ENCODE data around the gene CUL9. TPM values are rescaled to one million over a fixed set of nuclear protein-coding genes. Genes with fewer than 3 reads are reported as not detected.

CUL9 gene
- total RNA-seq, 4 donors from 2014 or later, result 55.5 to 114 (median 85.5) TPM

DNA sequence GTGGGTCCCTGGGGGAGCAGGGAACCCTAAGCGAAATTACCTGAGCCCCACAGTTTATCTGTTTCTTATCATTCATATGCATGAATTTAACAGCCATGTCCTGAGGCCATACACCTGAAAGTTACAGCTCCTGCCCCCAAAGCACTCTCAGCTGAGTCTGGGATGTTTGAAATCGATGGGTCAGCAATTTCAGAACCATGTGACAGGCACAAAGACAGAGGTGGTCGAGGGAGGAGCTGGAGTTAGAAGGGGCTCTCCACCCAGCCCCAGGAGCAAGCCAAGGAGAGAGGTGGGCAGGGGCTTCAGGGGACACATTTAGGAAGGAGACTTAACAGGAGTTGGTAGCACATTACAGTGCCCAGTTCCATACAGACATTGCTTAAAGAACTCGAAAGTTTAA is 76.2 kb downstream of the CUL9 start:
- no peaks in the 10 kb centered on the region for H3K36me3 ChIP-seq
- no peaks in the 10 kb centered on the region for H3K27me3 ChIP-seq
- no peaks in the 10 kb centered on the region for H3K9me3 ChIP-seq
- no peak overlapping the region for H3K27ac ChIP-seq
- H3K4me3 ChIP-seq, result no peak overlapping the region
- DNase-seq, result no peak
- TF ChIP-seq, protein P1, sequence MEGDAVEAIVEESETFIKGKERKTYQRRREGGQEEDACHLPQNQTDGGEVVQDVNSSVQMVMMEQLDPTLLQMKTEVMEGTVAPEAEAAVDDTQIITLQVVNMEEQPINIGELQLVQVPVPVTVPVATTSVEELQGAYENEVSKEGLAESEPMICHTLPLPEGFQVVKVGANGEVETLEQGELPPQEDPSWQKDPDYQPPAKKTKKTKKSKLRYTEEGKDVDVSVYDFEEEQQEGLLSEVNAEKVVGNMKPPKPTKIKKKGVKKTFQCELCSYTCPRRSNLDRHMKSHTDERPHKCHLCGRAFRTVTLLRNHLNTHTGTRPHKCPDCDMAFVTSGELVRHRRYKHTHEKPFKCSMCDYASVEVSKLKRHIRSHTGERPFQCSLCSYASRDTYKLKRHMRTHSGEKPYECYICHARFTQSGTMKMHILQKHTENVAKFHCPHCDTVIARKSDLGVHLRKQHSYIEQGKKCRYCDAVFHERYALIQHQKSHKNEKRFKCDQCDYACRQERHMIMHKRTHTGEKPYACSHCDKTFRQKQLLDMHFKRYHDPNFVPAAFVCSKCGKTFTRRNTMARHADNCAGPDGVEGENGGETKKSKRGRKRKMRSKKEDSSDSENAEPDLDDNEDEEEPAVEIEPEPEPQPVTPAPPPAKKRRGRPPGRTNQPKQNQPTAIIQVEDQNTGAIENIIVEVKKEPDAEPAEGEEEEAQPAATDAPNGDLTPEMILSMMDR (IDR thresholded peaks at IDR 0.05), result no peak
- no peak for TF ChIP-seq POLR2A (IDR thresholded peaks at IDR 0.05)
- H3K4me1 ChIP-seq, result no peaks in the 10 kb centered on the region

DNA sequence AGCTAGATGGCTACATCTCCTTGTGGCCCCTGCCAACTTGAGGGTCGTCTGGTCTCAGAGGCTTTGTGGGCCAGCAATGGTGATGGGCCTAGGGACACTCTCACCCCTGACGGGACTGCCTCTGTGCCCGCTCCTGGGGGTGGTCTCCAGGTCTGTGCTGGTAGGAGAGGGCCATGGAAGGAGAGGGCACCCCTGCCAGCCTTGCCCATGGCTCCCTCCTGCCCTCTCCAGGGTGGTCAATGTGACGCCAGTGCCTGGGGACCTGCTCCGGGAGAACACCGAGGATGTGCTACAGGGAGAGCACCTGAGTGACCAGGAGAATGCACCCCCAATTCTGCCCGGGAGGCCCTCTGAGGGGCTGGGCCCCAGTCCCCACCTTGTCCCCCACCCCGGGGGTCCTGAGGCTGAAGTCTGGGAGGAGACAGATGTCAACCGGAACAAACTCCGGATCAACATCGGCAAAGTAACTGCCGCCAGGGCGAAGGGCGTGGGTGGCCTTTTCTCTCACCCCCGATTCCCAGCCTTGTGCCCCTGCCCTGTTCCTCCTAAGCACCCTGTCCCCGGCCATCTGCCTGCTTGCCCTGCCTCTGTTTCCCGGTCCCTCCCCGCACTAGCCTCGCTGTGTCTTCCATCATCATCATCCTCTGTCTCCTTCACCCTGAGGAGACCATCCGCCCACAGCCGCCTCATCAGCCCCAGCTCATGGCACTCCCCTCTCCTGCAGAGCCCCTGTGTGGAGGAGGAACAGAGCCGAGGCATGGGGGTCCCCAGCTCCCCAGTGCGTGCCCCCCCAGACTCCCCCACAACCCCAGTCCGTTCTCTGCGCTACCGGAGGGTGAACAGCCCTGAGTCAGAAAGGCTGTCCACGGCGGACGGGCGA is 77.1 kb downstream of the CUL9 start:
- H3K36me3 ChIP-seq, result no peaks in the 10 kb centered on the region
- H3K4me3 ChIP-seq, result no peak overlapping the region
- TF ChIP-seq, protein P1 (IDR thresholded peaks at IDR 0.05), result no peak
- TF ChIP-seq POLR2A (IDR thresholded peaks at IDR 0.05), result no peak
- no peak overlapping the region for H3K27ac ChIP-seq
- H3K9me3 ChIP-seq, result no peaks in the 10 kb centered on the region
- no peaks in the 10 kb centered on the region for H3K27me3 ChIP-seq
- H3K4me1 ChIP-seq, result no peaks in the 10 kb centered on the region
- no peak for DNase-seq

DNA sequence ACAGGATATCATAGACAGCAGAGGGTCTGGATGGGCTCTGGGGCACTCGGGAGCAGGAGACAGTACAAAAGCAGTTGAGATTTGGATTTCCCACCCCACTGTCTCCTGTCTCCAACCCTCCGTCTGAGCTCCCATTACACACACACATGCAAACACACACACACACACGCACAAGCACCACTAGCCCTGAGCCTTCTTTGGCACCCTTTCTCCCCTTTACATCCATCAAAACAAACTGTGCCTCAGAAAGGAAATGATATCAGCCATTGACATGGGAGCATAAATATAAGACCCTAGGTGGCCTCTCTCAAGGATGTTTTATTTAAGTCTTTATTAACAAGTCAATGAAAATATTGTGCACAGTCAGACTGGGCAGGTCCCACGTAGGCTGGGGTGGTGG is 78.8 kb downstream of the CUL9 start:
- Histone ChIP-seq H3K27me3 (no peaks in the 10 kb centered on the region), H3K4me3 (no peak overlapping the region), H3K36me3 (no peaks in the 10 kb centered on the region), H3K27ac (no peak overlapping the region), H3K4me1 (peaks cover 0 to 3% (median 0%) of the 10 kb centered on the region in 4 donors), H3K9me3 (no peaks in the 10 kb centered on the region)
- no peak for TF ChIP-seq POLR2A (IDR thresholded peaks at IDR 0.05)
- TF ChIP-seq, protein P1 (IDR thresholded peaks at IDR 0.05), result no peak
- DNase-seq, result peak in 1 of 3 donors; percentile 4

DNA sequence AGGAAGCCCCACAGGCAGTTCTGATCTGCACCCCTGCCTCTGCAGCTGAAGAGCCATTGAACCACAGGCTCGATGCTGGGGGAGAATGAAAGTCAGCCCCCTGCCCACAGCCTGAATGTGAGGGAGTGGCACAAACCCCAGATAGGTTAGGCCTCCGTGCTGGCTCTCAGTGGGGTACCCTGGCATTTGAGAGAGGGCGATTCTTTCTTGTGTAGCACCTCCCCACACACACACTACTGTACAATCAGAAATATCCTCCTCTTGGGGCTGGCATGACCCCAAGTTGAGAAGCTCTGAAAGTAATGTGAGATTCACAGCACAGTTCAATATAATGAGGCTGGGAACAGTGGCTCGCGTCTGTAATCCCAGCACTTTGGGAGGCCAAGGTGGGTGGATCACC is 79.2 kb downstream of the CUL9 start:
- H3K9me3 ChIP-seq, result no peaks in the 10 kb centered on the region
- peaks cover 0 to 5% (median 0%) of the 10 kb centered on the region in 4 donors for H3K4me1 ChIP-seq
- TF ChIP-seq POLR2A (IDR thresholded peaks at IDR 0.05), result no peak
- H3K27me3 ChIP-seq, result no peaks in the 10 kb centered on the region
- H3K36me3 ChIP-seq, result no peaks in the 10 kb centered on the region
- DNase-seq, result no peak
- H3K27ac ChIP-seq, result no peak overlapping the region
- no peak overlapping the region for H3K4me3 ChIP-seq

DNA sequence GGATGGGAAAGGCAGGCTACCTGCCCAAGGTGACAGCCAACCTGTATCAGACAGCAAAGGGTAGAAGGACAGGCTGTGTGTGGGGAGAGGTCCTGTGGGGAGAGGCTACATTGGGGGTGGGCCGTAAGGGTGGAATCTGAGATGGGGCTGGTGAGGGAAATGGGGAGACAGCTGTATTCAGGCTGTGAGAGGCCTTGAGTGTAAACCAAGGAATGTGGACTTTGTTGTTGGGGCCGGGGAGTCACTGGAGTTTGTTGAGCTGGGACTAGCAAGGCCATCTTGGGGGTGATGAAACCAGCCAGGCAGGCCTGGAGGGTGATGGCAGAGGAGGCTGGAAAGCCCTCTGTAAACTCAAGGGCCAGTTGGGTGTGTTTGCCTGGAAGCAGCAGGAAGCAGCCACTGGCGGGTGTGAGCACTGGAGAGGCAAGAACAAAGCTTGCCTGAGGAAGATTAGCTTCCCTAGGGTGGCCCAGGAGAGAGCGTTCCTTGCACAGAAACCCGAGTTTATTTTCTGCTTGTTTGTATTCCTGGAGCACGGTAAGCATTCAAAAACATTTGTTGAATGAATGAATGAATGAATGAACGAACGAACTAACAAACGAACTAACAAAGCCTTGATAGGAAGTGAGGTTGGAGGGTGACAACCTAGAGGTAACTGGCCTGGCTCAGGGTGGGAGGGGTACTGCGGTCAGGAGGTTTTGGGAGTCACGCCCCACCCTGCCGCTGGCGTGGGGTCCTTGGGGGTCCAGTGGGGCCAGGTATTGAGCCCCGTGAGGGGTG is 80.2 kb downstream of the CUL9 start:
- Histone ChIP-seq H3K9me3 (no peaks in the 10 kb centered on the region), H3K27me3 (no peaks in the 10 kb centered on the region), H3K4me3 (no peak overlapping the region), H3K27ac (no peak overlapping the region), H3K4me1 (peaks cover 0 to 7% (median 1%) of the 10 kb centered on the region in 4 donors), H3K36me3 (no peaks in the 10 kb centered on the region)
- no peak for TF ChIP-seq POLR2A (IDR thresholded peaks at IDR 0.05)
- TF ChIP-seq, protein P1 (IDR thresholded peaks at IDR 0.05), result no peak
- DNase-seq, result peak in 2 of 3 donors; percentile 45 to 47

Measured in Peyer's patch (tissue), 4 donors.